Suprapubic skin (tissue), 4 donors: ENCODE results near the gene WDPCP.

Experiments used
- EP300 ChIP-seq: sonication (generic); formaldehyde crosslinking; IDR thresholded peaks from one replicate; pipeline ENCODE4 v1.6.1; 2017; ENCODE audit warnings: antibody characterized with exemption
- POLR2A ChIP-seq, 2 donors: fragments of 450-650 bp; IDR thresholded peaks; one replicate each; pipeline ENCODE4 v1.6.1; 2017; ENCODE audit warnings: antibody characterized with exemption in 2 of 2, mild to moderate bottlenecking in 2 of 2, moderate library complexity in 2 of 2
- POLR2AphosphoS5 ChIP-seq, 3 donors: sonication (generic); formaldehyde crosslinking; IDR thresholded peaks; one replicate each; pipeline ENCODE4 v1.6.1; 2017; ENCODE audit warnings: antibody characterized with exemption in 3 of 3

- no peak for TF ChIP-seq EP300
- TF ChIP-seq POLR2A (IDR thresholded peaks at IDR 0.05): no peak
- no peak for TF ChIP-seq POLR2AphosphoS5 (IDR thresholded peaks at IDR 0.05)
Observed at GRCh38 chr2:63530704-63531279, 57.5 kb downstream of the WDPCP start.
